ENCODE measurements around the gene CAPN10.
A peak's percentile ranks its signal among the peaks of the same experiment; 100 is the strongest.

The CAPN10 gene

DNA sequence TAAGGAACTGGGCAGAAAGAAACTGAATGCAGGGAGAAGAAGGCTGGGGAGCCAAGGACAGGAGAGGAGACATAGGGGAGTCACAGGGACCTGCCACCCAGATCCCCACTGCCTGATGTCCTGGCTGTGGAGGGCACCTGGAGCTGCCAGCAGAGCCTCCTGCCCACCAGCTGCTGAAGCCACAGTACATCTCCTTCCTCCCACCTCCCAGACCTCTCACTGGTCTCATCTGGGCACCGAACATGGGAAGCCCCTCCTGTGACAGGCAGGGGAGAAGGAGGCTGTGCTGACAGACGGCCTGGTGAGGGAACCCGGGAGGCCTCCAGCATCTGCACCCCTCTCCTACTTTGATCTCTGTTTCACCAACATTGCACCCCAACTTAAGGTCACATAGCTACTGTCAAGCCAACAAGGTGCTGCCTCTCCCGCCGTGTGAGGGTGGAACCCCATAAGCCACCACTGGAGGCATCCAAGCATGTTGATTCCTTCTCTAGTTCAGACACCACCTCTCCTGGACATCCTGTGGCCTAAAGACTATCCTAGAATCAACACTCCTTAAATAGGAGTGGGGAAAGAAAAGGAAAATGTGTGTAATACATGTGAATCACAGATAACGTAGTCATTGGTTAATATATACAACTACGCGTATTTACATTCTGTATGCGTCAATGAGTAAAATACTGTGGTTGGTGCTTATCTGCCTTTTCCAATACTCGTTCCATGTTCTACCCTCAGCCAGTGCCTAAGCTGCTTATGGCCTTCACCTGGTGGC, 21.8 kb upstream of the CAPN10 start:
- DNase-seq: no peak

DNA sequence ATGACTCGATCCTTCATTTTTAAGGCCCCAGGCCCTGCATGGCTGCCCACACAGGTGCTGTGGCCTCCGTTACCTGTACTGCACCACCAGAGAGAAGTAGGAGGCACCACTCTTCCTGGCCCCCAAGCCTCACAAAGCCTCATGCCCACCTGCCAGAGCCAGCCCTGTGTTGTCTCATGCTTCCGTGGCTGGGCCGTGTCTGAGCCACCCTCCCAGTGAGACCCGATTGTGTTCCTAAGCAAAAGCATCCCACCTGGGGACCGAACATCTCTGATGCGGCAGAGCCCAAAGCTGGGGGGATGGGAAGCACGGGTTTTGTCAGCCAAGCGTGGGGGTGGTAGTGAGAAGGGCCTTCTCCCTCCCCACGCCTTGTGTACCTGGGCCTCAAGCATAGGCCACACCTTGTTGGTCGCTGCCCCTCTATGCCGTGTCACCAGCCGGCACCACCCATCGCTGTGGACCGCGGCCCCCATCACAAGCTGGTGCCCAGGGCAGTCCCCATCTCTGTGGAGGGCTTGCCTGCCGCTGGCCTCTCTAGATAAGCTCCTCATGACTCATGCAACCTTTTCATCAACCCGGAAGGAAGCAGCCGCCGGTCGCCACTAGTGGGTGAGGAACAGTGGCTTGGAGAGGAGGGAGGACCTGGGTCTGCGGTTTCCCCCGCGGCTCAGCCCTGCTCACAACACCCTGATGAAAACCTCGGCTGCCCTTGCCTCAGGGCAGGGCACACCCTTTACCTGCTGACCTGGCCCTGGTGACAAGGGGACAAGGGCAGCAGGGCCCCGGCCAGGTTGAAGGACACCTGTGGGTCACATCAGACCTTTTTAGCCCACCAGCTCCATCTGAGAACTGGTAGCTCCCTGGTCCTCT, 21.0 kb upstream of the CAPN10 start:
- DNase-seq: no peak

DNA sequence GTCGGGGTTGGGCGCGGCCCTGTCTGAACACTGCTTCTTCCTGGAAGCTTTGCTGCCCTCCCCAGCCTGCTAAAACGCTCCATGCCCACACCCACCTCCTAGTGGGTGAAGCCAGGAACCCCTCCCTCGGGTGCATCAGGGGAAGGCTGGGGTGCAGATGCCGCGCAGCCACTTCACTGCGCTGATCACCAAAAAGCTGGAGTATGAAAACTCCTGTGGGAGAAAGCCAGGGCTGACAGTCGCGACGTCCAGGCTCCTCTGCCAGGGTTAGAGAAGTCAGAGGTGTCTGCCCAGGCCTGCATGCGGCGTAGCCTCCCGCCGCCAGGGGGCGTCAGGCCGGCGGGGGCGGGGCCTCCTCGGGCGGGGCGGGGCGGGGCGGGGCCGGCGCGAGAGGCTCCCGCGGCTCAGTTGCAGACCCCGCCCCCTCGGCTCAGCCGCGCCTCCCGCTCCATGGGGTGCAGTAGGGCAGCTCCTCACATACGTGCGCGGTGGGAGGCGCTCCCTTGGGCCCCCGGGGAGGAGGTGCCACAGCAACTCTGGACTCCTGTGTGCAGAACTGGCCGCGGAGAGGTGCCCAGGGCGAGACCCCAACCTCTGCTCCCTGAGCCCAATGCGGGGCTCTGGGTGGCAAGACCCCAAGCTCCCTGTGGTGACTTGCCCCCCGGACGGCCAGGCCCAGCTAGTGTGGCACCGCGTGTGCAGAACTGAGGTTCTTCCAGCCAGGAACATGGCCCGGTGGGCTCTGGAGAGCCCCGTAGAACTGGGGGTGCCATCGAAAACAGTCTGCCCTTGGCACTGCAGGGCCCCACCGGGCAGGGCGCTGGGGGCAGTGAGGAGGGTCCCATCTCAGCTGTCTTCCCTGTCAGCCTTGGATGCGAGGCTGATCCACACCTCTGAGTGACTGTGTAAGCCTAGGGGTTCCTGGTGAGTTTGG, 20.1 kb upstream of the CAPN10 start:
- DNase-seq: peak; percentile 82

- DNase-seq: no peak
Measured at GRCh38 chr2:240567137-240567871, 19.2 kb upstream of the CAPN10 start.

- DNase-seq: peak; percentile 34
Measured at GRCh38 chr2:240567872-240568677, 18.5 kb upstream of the CAPN10 start, which contains the start of gene RNPEPL1. Gene RNPEPL1 (plus strand): TSS chr2:240568484. CDS start chr2:240568587, 103 bp downstream.

GRCh38 chr2:240568678-240569522, 17.6 kb upstream of the CAPN10 start:
- DNase-seq: peak; percentile 53

DNA sequence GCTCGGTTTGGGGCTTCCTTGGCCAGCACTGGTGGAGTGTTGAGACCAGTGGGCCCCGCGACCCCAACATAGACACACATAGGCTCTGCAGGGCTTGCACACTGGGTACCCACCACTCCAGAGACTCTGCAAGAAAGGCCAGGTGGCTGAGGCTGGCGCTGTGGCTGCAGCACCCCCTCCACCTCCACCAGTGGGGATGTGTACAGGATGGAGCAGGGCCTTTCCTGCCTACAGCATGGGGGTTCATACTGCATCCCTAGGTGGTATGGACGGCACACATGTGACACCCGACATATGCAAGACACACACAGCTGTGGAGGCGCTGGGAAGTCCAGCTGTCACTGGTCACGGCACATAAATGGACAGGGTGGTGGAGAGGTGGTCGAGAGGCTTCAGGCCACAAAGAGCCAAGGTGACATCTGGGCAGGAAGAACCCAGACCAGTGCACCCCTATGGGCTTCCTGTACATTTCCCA, 17.0 kb upstream of the CAPN10 start:
- no peak for DNase-seq

DNA sequence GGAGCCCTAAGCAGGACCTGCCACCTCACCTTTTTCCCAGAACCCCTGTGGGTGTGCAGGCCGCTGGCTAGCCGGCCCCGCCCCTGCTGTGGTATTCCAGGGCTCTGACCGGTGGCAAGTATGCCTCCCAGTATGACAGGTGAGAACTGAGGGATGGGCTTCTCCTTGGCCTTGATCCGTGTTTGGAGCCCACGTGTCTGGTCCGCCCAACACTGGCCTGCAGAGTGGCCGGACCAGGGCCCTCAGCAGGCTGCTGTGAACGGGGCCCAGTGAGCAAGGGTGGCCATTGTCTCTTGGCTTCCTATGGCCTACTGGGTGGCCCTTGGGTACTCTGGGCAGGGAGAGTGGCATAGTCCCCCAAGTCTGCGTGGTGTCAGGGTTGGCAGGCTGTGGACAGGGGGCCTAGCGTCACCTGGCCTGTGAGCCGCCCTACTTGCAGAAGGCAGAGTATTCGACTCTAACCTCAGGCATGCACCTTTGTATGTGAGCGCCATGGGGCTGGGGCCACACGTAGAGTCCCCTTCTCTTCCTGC, 16.5 kb upstream of the CAPN10 start:
- DNase-seq: no peak

- no peak for DNase-seq
Measured at GRCh38 chr2:240570531-240571313, 15.8 kb upstream of the CAPN10 start.

DNA sequence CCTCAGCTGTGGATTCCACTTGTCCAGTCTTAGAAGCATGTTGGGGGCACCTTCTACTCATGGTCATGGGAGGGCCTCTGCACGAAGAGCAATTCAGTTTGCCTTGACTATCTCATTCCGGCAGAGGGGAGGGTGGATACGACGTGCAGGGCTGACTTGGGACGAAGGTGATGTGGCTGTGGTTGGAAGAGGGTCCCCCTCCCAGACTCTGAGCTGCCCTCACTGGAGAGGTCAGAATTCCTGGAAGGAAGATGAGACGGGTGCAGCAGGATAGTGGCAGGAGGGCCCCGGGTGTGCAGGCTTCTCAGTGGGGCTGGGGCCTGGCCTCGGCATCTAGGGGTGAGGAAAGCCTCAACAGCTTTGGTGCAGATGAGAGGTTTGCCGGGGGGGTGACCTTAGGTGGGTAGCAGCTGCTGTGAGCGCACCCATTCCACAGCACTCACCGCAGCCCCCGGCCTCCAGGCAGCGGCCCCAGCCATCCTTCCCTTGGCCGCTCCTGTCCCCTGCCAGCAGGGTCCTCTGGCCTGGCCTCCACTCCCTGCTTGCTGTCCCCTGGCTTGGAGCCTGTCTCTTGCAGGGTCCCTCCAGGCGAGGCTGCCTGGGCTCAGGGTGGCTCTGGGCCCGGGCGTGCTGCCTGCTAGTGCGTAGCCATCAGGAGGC, 15.1 kb upstream of the CAPN10 start:
- DNase-seq: no peak

GRCh38 chr2:240572141-240573031, 14.1 kb upstream of the CAPN10 start:
- no peak for DNase-seq

DNA sequence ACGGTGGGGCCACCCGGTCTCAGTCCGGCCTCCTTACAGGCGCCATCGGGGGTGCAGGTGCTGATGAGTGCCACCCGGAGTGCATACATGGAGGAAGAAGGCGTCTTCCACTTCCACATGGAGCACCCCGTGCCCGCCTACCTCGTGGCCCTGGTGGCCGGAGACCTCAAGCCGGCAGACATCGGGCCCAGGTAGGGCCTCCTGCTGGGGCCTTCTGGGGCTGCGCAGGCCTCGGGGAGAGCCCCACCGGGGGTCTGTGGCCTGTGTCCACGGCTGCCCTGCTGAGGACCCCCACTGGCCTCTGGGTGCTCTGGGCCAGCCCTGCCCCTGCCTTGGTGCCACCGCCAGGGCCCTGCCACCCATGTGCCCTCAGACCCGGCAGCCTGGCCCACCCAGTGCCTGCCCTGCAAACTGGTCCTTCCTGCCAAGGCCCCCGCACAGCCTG, 13.4 kb upstream of the CAPN10 start:
- no peak for DNase-seq

- DNase-seq: no peak
Measured at GRCh38 chr2:240573516-240574385, 12.8 kb upstream of the CAPN10 start.

DNA sequence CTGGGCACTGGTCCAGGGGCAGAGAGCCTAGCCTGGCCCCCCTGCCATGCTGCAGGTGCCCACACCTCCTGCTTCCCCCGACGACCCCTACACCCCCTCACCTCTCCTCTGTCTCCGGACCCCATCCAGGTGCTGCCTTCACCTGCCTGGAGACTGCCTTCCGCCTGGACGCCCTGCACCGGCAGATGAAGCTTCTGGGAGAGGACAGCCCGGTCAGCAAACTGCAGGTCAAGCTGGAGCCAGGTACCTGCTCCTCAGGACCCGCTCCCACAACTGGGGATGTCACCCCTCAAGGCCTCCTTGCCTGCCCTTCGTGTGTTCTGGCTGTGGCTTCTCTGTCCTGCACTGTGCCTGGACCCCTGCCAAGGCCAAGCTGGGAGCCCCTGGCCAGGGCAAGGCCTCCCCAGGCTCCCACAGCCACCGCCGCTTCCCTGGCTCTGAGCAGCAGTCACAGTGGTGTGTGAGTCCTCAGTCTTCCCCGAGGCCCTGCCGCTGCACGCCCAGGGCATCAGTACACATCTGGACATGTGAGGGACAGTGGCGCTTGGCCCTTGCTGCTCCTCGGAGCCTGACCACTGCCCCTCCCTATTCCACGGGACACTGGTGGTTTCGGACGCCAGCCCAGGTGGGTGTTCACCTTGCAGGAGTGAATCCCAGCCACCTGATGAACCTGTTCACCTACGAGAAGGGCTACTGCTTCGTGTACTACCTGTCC, 12.0 kb upstream of the CAPN10 start:
- no peak for DNase-seq

Measured in NCI-H774 (cell line).